ENCODE data around the gene MRPL11.
A peak's percentile ranks its signal among the peaks of the same experiment; 100 is the strongest.

The MRPL11 gene

DNA sequence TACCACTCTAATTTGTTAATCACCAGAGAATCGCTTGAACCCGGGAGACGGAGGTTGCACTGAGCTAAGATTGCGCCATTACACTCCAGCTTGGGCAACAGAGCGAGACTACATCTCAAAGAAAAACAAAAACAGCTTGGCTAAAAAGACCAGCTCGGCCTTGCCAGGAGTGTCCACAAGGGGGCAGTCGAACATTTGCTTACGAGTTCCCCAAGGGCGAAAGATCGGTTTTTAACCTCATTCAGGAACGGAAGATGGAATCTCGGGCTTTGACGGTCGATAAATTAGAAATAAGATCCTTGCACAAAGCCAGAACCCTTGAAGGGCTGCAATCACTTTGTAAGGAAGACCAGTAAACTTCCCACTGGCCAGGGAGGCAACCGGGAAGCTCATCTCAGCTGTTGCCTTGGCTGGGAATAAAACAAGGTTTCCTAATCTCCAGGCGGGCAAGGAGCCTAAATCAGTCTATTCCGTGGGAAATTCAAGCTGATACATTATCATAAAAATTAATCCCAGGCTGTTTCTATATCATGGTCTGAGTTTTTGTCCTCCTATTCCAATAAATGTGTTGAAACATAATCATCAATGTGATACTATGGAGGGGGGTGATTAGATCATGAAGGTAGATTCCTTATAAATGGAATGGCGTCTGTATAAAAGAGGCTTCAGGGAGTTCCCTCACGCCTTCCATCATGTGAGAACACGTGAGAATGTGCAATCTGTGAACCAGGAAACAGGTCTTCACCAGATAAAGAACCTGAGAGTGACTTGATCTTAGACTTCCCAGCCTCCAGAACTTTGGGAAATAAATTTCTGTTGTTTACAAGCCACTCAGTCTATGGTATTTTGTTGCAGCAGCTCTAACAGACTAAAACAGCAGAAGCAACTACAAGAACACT lies 52.2 kb downstream of the MRPL11 start:
- peak; percentile 82 for FAIRE-seq

Measured in islet of Langerhans (tissue), 1 donor.